ENCODE data around the gene CD69. TPM values are rescaled to one million over a fixed set of nuclear protein-coding genes. Genes with fewer than 3 reads are reported as not detected.

The CD69 gene
- total RNA-seq, 2 experiments from 2014 or later = 196 to 197 TPM

DNA sequence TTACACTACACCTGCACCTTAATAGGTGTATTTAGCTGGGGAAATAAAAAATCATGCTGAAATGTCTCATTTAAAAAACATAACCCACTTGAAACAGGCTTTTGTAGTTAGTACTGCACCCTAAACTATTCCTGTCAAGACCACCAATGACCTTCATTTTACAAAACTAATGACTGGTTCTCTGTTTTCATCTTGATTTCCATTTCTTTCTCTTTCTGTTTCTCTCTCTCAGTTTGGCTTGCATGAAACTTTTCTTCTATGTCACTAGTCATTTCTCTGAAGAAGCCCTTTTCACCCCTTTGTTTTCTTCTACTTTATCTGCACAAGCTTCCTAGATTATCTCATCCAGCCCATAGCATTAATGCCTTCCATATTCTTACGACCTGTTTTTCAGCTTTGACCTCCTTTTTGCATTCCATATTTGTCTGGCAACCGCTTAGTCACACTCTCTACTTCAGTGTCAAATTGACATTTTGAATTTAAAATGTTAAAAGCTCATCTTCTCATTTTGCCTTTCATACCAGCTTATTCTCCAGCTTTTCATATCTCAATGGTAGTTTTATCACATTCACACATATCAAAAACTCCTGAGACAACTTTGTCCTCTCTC is 33.9 kb upstream of the CD69 start:
- no peaks in the 10 kb centered on the region for H3K27me3 Mint-ChIP-seq
- peak overlapping the region; percentile 92 for H3K27ac Mint-ChIP-seq
- CTCF ChIA-PET = interaction anchor here (1.0 to 8.7 kb wide), 8 partner anchors 16 to 124 kb away, joined by 3 to 587 read pairs (median 3); partner anchors contain the start of gene CD69
- H3K9me3 Mint-ChIP-seq = peaks cover 7% of the 10 kb centered on the region
- peak overlapping the region; percentile 72 for H3K4me3 Mint-ChIP-seq
- no peak for DNase-seq
- POLR2A ChIA-PET = interaction anchor here (0.7 to 8.8 kb wide), 16 partner anchors 16 to 147 kb away, joined by 3 to 812 read pairs (median 5); partner anchors contain the start of genes CD69, CLEC2B and CLEC2D
- H3K4me1 Mint-ChIP-seq = peaks cover 59% of the 10 kb centered on the region
- peaks cover 16% of the 10 kb centered on the region for H3K36me3 Mint-ChIP-seq (ENCODE audit: low read depth)

DNA sequence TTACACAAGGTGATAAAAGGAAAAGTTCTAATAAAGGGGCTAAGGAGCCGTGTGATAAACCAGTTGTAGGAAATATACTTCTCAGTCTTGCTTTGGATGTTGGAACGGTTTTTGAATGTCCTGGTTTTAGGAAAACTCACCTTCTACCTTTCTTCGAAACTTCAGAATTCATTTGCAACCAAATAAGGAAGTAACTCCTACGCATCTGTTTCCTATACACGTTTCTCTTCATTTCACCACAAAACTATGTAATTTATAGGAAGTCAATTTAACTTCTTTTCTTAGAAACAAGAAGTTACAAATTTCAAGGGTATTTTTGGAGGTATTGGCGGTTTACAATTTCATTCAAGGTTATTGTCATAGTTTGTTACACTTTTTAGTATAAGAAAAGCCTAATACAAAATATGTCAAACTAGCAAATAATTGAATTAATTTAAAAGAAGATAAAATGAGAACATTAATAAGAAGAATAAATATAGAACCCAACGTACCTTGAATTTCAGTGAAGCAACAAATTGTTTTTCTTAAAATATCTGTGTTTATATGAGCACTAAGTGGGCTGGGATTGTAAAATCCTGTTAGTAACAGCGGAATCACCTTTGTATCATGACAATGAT is 33.2 kb upstream of the CD69 start:
- CTCF ChIA-PET = interaction anchor here (1.1 to 8.7 kb wide), 7 partner anchors 15 to 123 kb away, joined by 3 to 587 read pairs (median 3); partner anchors contain the start of gene CD69
- peak overlapping the region; percentile 92 for H3K27ac Mint-ChIP-seq
- peak overlapping the region; percentile 72 for H3K4me3 Mint-ChIP-seq
- POLR2A ChIA-PET = interaction anchor here (1.2 to 8.8 kb wide), 10 partner anchors 17 to 146 kb away, joined by 3 to 812 read pairs (median 8); partner anchors contain the start of genes CD69 and CLEC2B
- DNase-seq = no peak
- peaks cover 7% of the 10 kb centered on the region for H3K9me3 Mint-ChIP-seq
- no peaks in the 10 kb centered on the region for H3K27me3 Mint-ChIP-seq
- H3K4me1 Mint-ChIP-seq = peaks cover 62% of the 10 kb centered on the region
- peaks cover 21% of the 10 kb centered on the region for H3K36me3 Mint-ChIP-seq (ENCODE audit: low read depth)

DNA sequence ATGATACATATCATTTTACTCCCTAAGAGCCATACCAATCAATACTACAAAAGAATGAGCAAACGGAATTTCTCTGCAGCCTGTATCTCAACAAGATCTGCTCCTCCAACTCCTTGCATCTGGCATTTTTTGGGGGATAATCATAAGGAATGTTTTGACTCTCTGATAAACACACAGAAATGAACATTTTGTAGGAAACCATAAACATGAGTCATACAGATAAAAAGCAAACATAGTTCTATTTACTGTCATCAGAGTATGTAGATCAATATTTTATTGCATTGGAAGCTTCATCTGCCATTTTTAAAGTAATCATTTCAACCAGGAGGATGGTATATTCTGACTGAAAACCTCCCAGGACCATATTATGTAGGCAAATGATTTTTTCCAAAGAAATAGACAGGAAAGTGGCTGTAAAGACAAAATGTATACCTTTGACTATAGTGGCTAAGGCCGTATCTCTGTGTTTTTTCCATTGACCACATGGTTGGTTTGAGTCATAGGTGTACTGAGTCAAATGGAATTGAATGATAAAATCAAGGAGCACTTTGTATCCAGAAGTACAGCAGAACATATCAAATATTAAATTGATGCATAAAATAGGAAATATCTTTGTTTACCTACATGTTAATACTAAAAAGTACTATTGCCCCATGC is 32.4 kb upstream of the CD69 start:
- Mint-ChIP-seq H3K27me3 (no peaks in the 10 kb centered on the region), H3K4me1 (peaks cover 64% of the 10 kb centered on the region), H3K9me3 (peaks cover 7% of the 10 kb centered on the region), H3K27ac (peak overlapping the region; percentile 92), H3K4me3 (peak overlapping the region; percentile 72), H3K36me3 (ENCODE audit: low read depth) (peaks cover 21% of the 10 kb centered on the region)
- DNase-seq = no peak
- ChIA-PET CTCF (interaction anchor here (1.1 to 1.2 kb wide), 2 partner anchors 43 to 50 kb away, joined by 3 read pairs; no protein-coding TSS in a partner anchor), POLR2A (interaction anchor here (0.8 to 1.7 kb wide), 5 partner anchors 32 to 42 kb away, joined by 3 to 27 read pairs (median 4); partner anchors contain the start of gene CD69)

DNA sequence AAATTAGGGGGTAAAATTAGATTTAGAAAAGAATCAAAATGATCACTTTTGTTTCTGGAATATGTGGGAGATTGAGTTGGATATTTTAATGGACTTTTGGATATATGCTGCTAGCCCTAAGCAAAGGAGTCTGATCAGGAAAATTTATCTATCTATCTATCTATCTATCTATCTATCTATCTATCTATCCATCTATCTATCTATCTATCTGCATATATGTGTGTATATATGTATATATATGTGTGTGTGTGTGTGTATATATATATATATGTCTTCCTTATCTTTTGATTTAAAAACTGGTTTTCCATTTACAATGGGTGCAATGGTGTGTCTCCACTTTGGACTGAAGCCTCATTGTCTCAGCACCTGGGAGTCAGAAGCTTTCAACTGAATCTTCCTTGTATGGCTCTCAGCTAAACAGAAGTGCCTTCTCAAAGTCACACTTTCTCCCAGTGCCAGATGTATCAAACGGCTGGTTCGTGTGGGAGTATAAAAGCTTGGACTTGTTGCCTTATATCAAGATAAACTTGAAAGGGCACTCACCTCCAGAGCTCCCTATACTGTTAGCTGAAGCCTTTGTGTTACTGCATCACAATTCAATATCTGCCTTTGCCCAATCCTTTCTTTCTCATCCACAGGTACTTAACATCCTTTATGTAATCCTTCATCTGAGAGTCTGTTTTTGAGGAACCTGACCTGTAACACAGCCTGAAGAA is 31.6 kb upstream of the CD69 start:
- ChIA-PET CTCF (interaction anchor here (1.1 to 1.2 kb wide), 2 partner anchors 42 to 49 kb away, joined by 3 read pairs; no protein-coding TSS in a partner anchor), POLR2A (interaction anchor here (0.8 to 1.7 kb wide), 5 partner anchors 31 to 41 kb away, joined by 3 to 27 read pairs (median 4); partner anchors contain the start of gene CD69)
- Mint-ChIP-seq H3K9me3 (peaks cover 7% of the 10 kb centered on the region), H3K36me3 (ENCODE audit: low read depth) (peaks cover 21% of the 10 kb centered on the region), H3K27me3 (no peaks in the 10 kb centered on the region), H3K4me1 (peaks cover 63% of the 10 kb centered on the region), H3K27ac (no peak overlapping the region), H3K4me3 (no peak overlapping the region)
- no peak for DNase-seq

DNA sequence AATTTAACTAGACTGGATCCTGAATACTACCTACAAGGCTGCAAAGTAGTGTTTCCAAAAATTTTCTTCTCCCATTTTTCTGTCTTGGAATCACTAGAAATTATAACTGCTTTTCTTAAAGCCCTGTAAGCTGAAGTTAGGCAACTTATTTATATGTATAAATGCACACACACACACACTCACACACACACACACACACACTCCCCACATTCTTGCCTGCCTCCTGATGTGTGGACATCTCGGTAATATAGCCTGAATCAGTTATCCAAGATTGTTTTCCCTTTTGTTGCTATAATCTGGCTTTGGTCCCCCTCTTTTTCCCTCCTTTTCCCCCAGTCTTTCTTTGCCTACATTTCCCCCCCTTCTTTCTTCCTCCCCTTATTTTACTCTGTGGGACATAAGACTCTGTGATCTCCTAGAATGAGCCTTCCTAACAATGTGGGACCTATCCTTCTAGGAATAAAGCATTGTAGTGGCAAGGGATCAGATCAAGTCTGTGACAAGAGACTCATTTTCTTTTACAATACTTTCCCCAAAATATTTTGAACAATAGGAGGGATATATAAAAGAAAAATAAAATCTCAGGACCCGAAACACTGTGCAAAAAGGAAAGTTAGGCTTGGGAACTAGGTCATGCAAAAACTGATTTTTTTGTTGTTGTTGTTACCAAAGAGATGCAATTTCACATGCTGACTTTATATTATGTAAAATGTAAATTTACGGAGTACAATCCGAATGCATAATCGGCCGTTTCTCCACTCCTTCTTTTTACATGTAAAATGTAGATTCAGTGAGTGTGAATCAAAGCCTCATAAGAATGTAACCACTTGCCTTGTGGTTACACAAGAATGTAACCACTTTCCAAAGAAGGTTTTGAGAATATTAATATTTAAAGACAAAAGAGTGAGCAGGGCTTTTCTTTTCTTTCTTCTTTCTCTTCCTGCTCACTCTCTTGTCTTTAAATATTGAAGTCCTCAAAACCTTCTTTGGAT is 26.3 kb upstream of the CD69 start:
- no peak overlapping the region for H3K4me3 Mint-ChIP-seq
- H3K9me3 Mint-ChIP-seq = peaks cover 9% of the 10 kb centered on the region
- H3K27me3 Mint-ChIP-seq = no peaks in the 10 kb centered on the region
- POLR2A ChIA-PET = interaction anchor here (1.0 kb wide), 1 partner anchor 12 kb away, joined by 3 read pairs; no protein-coding TSS in a partner anchor
- CTCF ChIA-PET = no interaction called here
- peaks cover 17% of the 10 kb centered on the region for H3K4me1 Mint-ChIP-seq
- DNase-seq = no peak
- no peak overlapping the region for H3K27ac Mint-ChIP-seq
- H3K36me3 Mint-ChIP-seq (ENCODE audit: low read depth) = peaks cover 12% of the 10 kb centered on the region

DNA sequence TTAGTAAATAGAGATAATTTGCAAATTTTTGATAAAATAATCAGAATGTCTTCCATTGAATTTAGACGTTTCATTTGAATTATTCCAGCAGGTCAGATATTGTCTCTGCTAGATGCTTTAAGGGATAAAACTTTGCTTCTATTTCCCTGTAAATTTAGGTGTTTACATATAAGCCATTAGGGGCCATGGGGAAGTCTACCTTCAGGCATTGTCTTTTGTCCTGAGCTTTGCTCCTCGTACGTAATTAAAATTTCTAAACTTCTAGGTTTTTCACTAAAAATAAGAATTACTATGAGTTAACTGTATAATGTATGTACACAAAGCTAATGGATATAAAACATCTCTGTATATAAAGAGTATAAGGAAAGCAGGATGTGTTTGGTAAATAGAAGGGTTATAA is 24.1 kb upstream of the CD69 start:
- peaks cover 9% of the 10 kb centered on the region for H3K9me3 Mint-ChIP-seq
- no peak overlapping the region for H3K27ac Mint-ChIP-seq
- H3K4me1 Mint-ChIP-seq = peaks cover 25% of the 10 kb centered on the region
- no peak overlapping the region for H3K4me3 Mint-ChIP-seq
- H3K27me3 Mint-ChIP-seq = no peaks in the 10 kb centered on the region
- CTCF ChIA-PET = interaction anchor here (1.3 to 1.7 kb wide), 3 partner anchors 29 to 42 kb away, joined by 3 to 4 read pairs (median 4); no protein-coding TSS in a partner anchor
- POLR2A ChIA-PET = interaction anchor here (1.0 to 1.3 kb wide), 2 partner anchors 23 to 26 kb away, joined by 4 to 5 read pairs; no protein-coding TSS in a partner anchor
- peaks cover 11% of the 10 kb centered on the region for H3K36me3 Mint-ChIP-seq (ENCODE audit: low read depth)
- no peak for DNase-seq

DNA sequence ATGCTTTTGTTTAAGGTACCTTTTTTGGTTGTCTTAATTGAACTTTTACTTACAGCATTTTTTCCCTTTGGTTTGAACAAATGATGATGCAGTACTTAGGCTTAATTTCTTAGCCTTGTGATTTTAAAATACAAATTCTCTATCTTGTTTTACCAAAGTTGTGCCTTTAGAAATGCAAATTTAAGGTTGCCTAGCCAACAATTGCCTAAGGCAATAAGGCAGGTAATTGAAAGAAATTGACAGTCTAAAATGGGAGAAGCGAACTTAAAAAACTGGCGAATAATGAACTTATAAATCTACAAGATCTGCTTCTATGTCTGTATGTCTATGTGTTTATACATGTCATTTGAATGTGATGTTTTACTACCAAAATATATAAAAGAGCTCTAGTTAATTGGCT is 23.6 kb upstream of the CD69 start:
- Mint-ChIP-seq H3K36me3 (ENCODE audit: low read depth) (peaks cover 13% of the 10 kb centered on the region), H3K4me3 (no peak overlapping the region), H3K27ac (no peak overlapping the region), H3K27me3 (no peaks in the 10 kb centered on the region), H3K4me1 (peaks cover 29% of the 10 kb centered on the region), H3K9me3 (peaks cover 14% of the 10 kb centered on the region)
- ChIA-PET POLR2A (interaction anchor here (1.0 to 1.3 kb wide), 2 partner anchors 22 to 26 kb away, joined by 4 to 5 read pairs; no protein-coding TSS in a partner anchor), CTCF (interaction anchor here (1.3 to 1.7 kb wide), 3 partner anchors 30 to 41 kb away, joined by 3 to 4 read pairs (median 4); no protein-coding TSS in a partner anchor)
- no peak for DNase-seq

DNA sequence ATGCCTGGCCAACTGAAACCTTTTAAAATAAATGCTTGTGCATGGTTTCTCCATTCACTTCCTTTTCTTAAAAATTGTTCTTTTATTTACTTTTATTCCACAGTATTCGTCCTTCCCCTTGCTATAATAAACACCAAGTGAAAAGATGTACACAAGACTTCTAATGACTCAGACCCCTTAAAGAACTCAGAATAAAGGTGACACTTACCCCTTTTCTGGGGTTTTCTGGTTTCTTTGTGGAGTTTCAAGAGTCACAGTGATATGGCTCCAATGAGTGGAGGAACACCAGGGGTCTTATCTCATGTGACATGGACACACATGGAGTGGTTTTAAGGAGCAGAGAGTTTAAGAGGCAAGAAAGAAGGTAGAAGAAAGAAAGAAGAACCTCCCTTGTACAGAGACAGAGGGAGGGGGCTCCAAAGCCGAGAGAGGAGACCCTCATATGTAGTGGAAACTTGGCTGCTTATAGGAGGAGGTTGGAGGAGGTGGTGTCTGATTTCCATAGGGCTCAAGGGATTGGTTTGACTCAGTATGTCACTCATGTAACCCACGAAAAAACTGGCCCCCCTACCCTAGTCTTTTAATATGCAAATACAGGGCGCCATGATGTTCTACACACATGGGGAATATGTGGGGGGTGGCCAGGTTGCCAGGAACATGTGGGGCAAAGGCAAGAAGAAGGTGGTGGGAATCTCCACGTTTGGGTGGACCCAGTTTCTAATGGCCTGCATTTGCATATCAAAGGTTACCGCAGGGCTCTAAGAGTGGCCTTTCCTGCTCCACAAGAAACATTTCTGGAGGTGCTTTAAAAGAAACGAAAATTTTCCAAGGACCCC is 22.1 kb upstream of the CD69 start:
- peaks cover 35% of the 10 kb centered on the region for H3K4me1 Mint-ChIP-seq
- ChIA-PET CTCF (interaction anchor here (0.7 to 1.3 kb wide), 2 partner anchors 15 to 382 kb away, joined by 3 to 4 read pairs; no protein-coding TSS in a partner anchor), POLR2A (interaction anchor here (0.6 kb wide), 1 partner anchor 74 kb away, joined by 3 read pairs; no protein-coding TSS in a partner anchor)
- H3K9me3 Mint-ChIP-seq = peaks cover 15% of the 10 kb centered on the region
- H3K27ac Mint-ChIP-seq = no peak overlapping the region
- no peak overlapping the region for H3K4me3 Mint-ChIP-seq
- no peaks in the 10 kb centered on the region for H3K27me3 Mint-ChIP-seq
- peaks cover 12% of the 10 kb centered on the region for H3K36me3 Mint-ChIP-seq (ENCODE audit: low read depth)
- DNase-seq = no peak

DNA sequence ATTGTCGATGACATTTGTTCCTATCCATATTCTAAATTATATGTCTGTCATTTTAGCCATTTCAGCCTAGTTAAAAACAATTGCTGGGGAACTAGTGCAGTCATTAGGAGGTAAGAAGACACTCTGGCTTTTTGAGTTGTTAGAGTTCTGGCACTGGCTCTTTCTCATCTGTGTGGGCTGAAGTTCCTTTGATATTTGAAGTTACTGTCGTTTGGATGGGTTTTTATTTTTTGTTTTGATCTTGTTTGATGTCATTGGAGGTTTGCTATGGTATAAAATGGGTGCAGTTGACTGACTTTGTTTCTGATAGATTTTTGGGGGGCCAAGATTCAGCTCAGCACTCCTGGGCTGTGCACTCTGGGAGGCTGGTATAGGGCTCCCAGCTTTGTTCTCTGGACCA is 20.7 kb upstream of the CD69 start:
- POLR2A ChIA-PET = no interaction called here
- H3K27ac Mint-ChIP-seq = peak overlapping the region; percentile 17
- peaks cover 40% of the 10 kb centered on the region for H3K4me1 Mint-ChIP-seq

DNA sequence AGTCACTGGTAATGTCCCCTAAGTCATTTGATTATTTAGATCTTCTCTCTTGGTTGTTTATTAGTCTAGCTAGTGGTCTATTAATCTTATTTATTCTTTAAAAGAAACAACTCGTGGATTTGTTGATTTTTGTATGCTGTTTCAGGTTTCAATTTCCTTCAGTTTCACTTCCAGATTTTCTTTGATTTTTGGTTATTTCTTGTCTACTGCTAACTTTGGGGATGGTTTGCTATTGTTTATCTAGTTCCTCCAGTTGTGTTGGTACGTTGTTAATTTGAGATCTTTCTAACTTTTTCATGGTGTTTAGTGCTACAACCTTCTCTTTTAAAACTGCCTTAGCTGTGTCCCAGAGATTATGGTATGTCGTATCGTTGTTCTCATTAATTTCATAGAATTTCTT is 18.5 kb upstream of the CD69 start:
- H3K27me3 Mint-ChIP-seq = no peaks in the 10 kb centered on the region
- POLR2A ChIA-PET = interaction anchor here (1.2 kb wide), 1 partner anchor 16 kb away, joined by 3 read pairs; no protein-coding TSS in a partner anchor
- no peak overlapping the region for H3K4me3 Mint-ChIP-seq
- H3K27ac Mint-ChIP-seq = no peak overlapping the region
- H3K9me3 Mint-ChIP-seq = peaks cover 15% of the 10 kb centered on the region
- peaks cover 16% of the 10 kb centered on the region for H3K36me3 Mint-ChIP-seq (ENCODE audit: low read depth)
- no peak for DNase-seq
- CTCF ChIA-PET = interaction anchor here (0.7 to 1.4 kb wide), 3 partner anchors 16 to 36 kb away, joined by 3 to 5 read pairs (median 3); no protein-coding TSS in a partner anchor
- peaks cover 60% of the 10 kb centered on the region for H3K4me1 Mint-ChIP-seq

More for the DNA sequence above, 20.7 kb upstream of the CD69 start:
- CTCF ChIA-PET = interaction anchor here (0.6 to 1.2 kb wide), 3 partner anchors 8 to 51 kb away, joined by 3 to 5 read pairs (median 3); no protein-coding TSS in a partner anchor
- Mint-ChIP-seq H3K9me3 (peaks cover 15% of the 10 kb centered on the region), H3K27me3 (no peaks in the 10 kb centered on the region), H3K4me3 (no peak overlapping the region), H3K36me3 (ENCODE audit: low read depth) (peaks cover 12% of the 10 kb centered on the region)
- DNase-seq = no peak

Data from activated CD4-positive, alpha-beta memory T cell treated with anti-CD3 and anti-CD28 coated beads, Interleukin-2, amount 10 ng/mL, durations not matched to agents 7 days and 5 days (primary cell).